Activated CD4-positive, alpha-beta T cell treated with anti-CD3 and anti-CD28 coated beads, Interleukin-2, Interleukin-6, amounts not matched to agents 100 ng/mL and 50 ng/mL, durations not matched to agents 16 hours and 8 hours (primary cell): ENCODE data around the gene L3MBTL2.

Experiments
- DNase-seq: peaks from one replicate; pipeline ENCODE4 v3.0.0-alpha.2; 2020

L3MBTL2 gene

DNA sequence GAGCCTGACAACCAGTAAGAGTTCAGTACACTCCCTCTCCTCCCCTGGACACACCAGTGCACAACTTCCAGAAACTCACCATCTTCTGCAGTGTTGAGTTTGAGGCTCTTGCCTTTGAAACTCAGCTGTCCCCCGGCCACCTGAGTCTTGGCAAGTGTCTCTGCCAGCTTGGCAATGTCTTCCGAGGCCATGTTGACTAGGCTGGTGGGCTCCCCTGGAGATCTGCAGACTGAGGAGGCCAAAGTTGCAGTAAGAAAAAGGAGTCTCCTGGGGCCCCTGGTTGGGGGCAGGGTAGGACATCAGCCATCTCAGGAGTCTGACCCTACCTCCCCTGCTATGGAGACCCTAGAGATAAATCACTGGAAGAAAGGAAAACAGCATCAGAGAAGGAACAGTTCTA, 75.7 kb downstream of the L3MBTL2 start:
- no peak for DNase-seq
